MM.1S (cell line): ENCODE data around the gene ALDH1A3.

Experiments used
- DNase-seq: peaks from one replicate; pipeline ENCODE4 v3.0.0-alpha.2; 2015
- H2AFZ ChIP-seq: fragments of 300-600 bp; sonication (generic); 2 replicates; pipeline ENCODE4 v1.6.0; 2016; ENCODE audit warnings: antibody characterized with exemption, low read length
- H3F3A ChIP-seq: fragments of 300-600 bp; sonication (generic); 2 replicates; pipeline ENCODE4 v1.6.1; 2016; ENCODE audit warnings: mild to moderate bottlenecking, antibody characterized with exemption, low read length, moderate library complexity, mixed read lengths; ENCODE audit not compliant: insufficient read depth
- H3K27ac ChIP-seq: fragments of 300-600 bp; sonication (generic); 2 replicates; pipeline ENCODE4 v1.5.1; 2016; ENCODE audit warnings: mild to moderate bottlenecking, low read length
- H3K27me3 ChIP-seq: fragments of 300-600 bp; sonication (generic); replicated peaks from 2 replicates; pipeline ENCODE4 v1.6.0; 2016; ENCODE audit warnings: low read length; ENCODE audit not compliant: insufficient read depth
- H3K36me3 ChIP-seq: fragments of 300-600 bp; sonication (generic); replicated peaks from 2 replicates; pipeline ENCODE4 v1.6.1; 2016; ENCODE audit warnings: mild to moderate bottlenecking, low read length, mixed read lengths; ENCODE audit not compliant: insufficient read depth
- H3K4me1 ChIP-seq: fragments of 300-600 bp; sonication (generic); 2 replicates; pipeline ENCODE4 v1.6.1; 2016; ENCODE audit warnings: low read length, mixed read lengths
- H3K4me2 ChIP-seq: fragments of 300-600 bp; sonication (generic); 2 replicates; pipeline ENCODE4 v1.6.0; 2016; ENCODE audit warnings: low read depth, low read length
- H3K4me3 ChIP-seq: fragments of 300-600 bp; sonication (generic); 2 replicates; pipeline ENCODE4 v1.5.1; 2016; ENCODE audit warnings: low read length, mixed read lengths
- H3K79me2 ChIP-seq: fragments of 300-600 bp; sonication (generic); 2 replicates; pipeline ENCODE4 v1.6.1; 2016; ENCODE audit warnings: mixed run types, low read length, mixed read lengths
- H3K9ac ChIP-seq: fragments of 300-600 bp; sonication (generic); 2 replicates; pipeline ENCODE4 v1.6.1; 2016; ENCODE audit warnings: low read length, mixed read lengths
- H3K9me2 ChIP-seq: fragments of 300-600 bp; sonication (generic); replicated peaks from 2 replicates; pipeline ENCODE4 v1.6.1; 2016; ENCODE audit warnings: mild to moderate bottlenecking, low read length, mixed read lengths; ENCODE audit not compliant: insufficient read depth
- H3K9me3 ChIP-seq: fragments of 300-600 bp; sonication (generic); replicated peaks from 2 replicates; pipeline ENCODE4 v1.6.1; 2016; ENCODE audit warnings: mild to moderate bottlenecking, low read length, mixed read lengths; ENCODE audit not compliant: insufficient read depth
- H4K20me1 ChIP-seq: fragments of 300-600 bp; sonication (generic); 2 replicates; pipeline ENCODE4 v1.6.1; 2016; ENCODE audit warnings: mild to moderate bottlenecking, low read length, moderate library complexity, mixed read lengths; ENCODE audit not compliant: insufficient read depth
- CTCF ChIP-seq: fragments of 300-600 bp; sonication (generic); IDR thresholded peaks from 2 replicates; pipeline ENCODE4 v1.5.1; 2016; ENCODE audit warnings: antibody characterized with exemption, low read length, mixed read lengths
- EZH2 ChIP-seq: fragments of 300-600 bp; sonication (generic); optimal IDR thresholded peaks from 2 replicates; pipeline ENCODE3; 2017; ENCODE audit warnings: low read depth, mild to moderate bottlenecking, antibody characterized with exemption, low read length, mixed read lengths
- EZH2phosphoT487 ChIP-seq: fragments of 300-600 bp; sonication (generic); IDR thresholded peaks from 2 replicates; pipeline ENCODE4 v1.6.1; 2018; ENCODE audit warnings: antibody characterized with exemption, low read length

The ALDH1A3 gene

GRCh38 chr15:100856867-100857266 lies 22.8 kb upstream of the ALDH1A3 start:
- Histone ChIP-seq H2AFZ (no peak overlapping the region), H3K4me2 (no peak overlapping the region)

GRCh38 chr15:100858294-100858693 lies 21.3 kb upstream of the ALDH1A3 start:
- no peak overlapping the region for H3K4me2 ChIP-seq
- H3K9ac ChIP-seq, result no peak overlapping the region
- no peak overlapping the region for H2AFZ ChIP-seq
- H3K27me3 ChIP-seq, result no peaks in the 10 kb centered on the region
- TF ChIP-seq CTCF, result no peak
- no peaks in the 10 kb centered on the region for H3F3A ChIP-seq
- H3K9me3 ChIP-seq, result no peaks in the 10 kb centered on the region
- no peaks in the 10 kb centered on the region for H3K9me2 ChIP-seq
- DNase-seq, result no peak
- H3K27ac ChIP-seq, result no peak overlapping the region
- H4K20me1 ChIP-seq, result no peaks in the 10 kb centered on the region
- no peaks in the 10 kb centered on the region for H3K79me2 ChIP-seq
- no peaks in the 10 kb centered on the region for H3K36me3 ChIP-seq
- H3K4me3 ChIP-seq, result no peak overlapping the region
- no peaks in the 10 kb centered on the region for H3K4me1 ChIP-seq

More at GRCh38 chr15:100856867-100857266, 22.8 kb upstream of the ALDH1A3 start:
- Histone ChIP-seq H3K9me2 (no peaks in the 10 kb centered on the region), H4K20me1 (no peaks in the 10 kb centered on the region), H3K36me3 (no peaks in the 10 kb centered on the region), H3F3A (no peaks in the 10 kb centered on the region), H3K9ac (no peak overlapping the region), H3K4me3 (no peak overlapping the region), H3K27ac (no peak overlapping the region), H3K4me1 (no peaks in the 10 kb centered on the region), H3K9me3 (no peaks in the 10 kb centered on the region), H3K79me2 (no peaks in the 10 kb centered on the region), H3K27me3 (no peaks in the 10 kb centered on the region)
- no peak for TF ChIP-seq CTCF
- no peak for TF ChIP-seq EZH2phosphoT487
- TF ChIP-seq EZH2, result no peak
- DNase-seq, result no peak

GRCh38 chr15:100859970-100860828 lies 19.4 kb upstream of the ALDH1A3 start:
- Histone ChIP-seq H3K9me2 (no peaks in the 10 kb centered on the region), H2AFZ (no peak overlapping the region), H3K36me3 (no peaks in the 10 kb centered on the region), H3K4me1 (no peaks in the 10 kb centered on the region), H3K27me3 (0 out of 2 replicates have a peak, but pooled peaks cover 3% of the 10 kb centered on the region), H3K9ac (no peak overlapping the region), H3K9me3 (no peaks in the 10 kb centered on the region), H3K79me2 (no peaks in the 10 kb centered on the region), H3K27ac (no peak overlapping the region), H3K4me2 (no peak overlapping the region), H4K20me1 (no peaks in the 10 kb centered on the region), H3F3A (no peaks in the 10 kb centered on the region), H3K4me3 (no peak overlapping the region)
- no peak for DNase-seq
- no peak for TF ChIP-seq EZH2phosphoT487
- TF ChIP-seq EZH2, result no peak
- TF ChIP-seq CTCF, result no peak
